Kidney (tissue), 14 donors: ENCODE measurements around the gene STAG1. TPM values are rescaled to one million over a fixed set of nuclear protein-coding genes. Genes with fewer than 3 reads are reported as not detected.

Experiments
- DNase-seq, 5 donors: peaks; one replicate each; pipeline ENCODE4 v3.0.0-alpha.2; 2013 to 2020
- FAIRE-seq: peaks from 2 replicates; lab custom pipeline; 2012; peaks lifted over from hg19 to GRCh38; lab: Jason Lieb, UNC
- H3K27ac ChIP-seq, 2 donors: one replicate each; pipeline ENCODE4 v1.7.0; 2013; ENCODE audit warnings: low read depth in 2 of 2, low read length in 2 of 2, inconsistent platforms in 1 of 2
- H3K27me3 ChIP-seq: one replicate; pipeline ENCODE4 v1.7.1; 2013; ENCODE audit warnings: low read length, inconsistent platforms; ENCODE audit not compliant: control insufficient read depth, insufficient read depth
- H3K36me3 ChIP-seq, 3 donors: one replicate each; pipeline versions ENCODE4 v1.7.0 to v1.7.1; 2013; ENCODE audit warnings: low read length in 3 of 3, control low read depth in 1 of 3, inconsistent platforms in 1 of 3; ENCODE audit not compliant: insufficient read depth in 3 of 3, control insufficient read depth in 2 of 3
- H3K4me1 ChIP-seq, 3 donors: one replicate each; pipeline versions ENCODE4 v1.7.0 to v1.7.1; 2013; ENCODE audit warnings: low read length in 3 of 3, inconsistent platforms in 1 of 3, low read depth in 1 of 3; ENCODE audit not compliant: control insufficient read depth in 2 of 3, insufficient read depth in 2 of 3
- H3K4me3 ChIP-seq, 3 donors: one replicate each; pipeline versions ENCODE4 v1.7.0 to v1.8.1; 2013; ENCODE audit warnings: low read length in 3 of 3, control low read depth in 1 of 3, inconsistent platforms in 1 of 3
- H3K9ac ChIP-seq, 3 donors: one replicate each; pipeline versions ENCODE4 v1.7.0 to v1.7.1; 2013; ENCODE audit warnings: low read length in 3 of 3, control low read depth in 1 of 3, inconsistent platforms in 1 of 3
- H3K9me3 ChIP-seq, 3 donors: one replicate each; pipeline versions ENCODE4 v1.7.0 to v1.7.1; 2013; ENCODE audit warnings: low read length in 3 of 3, control low read depth in 1 of 3, inconsistent platforms in 1 of 3; ENCODE audit not compliant: control insufficient read depth in 2 of 3, insufficient read depth in 1 of 3
- intact Hi-C: fragments of 100-400 bp; cut with DNase I; formaldehyde crosslinking; loops from one replicate; pipeline ENCODE4 v1.11.1; 2022
- polyA plus RNA-seq: library from polyadenylated mRNA; stranded (reverse); fragments of 350-450 nt; fragmentation: Illumina TruSeq; extraction: RNeasy Lipid Tissue Mini Kit (QIAGEN cat#74804); gene quantifications from one replicate; pipeline ENCODE4 v1.2.3, GENCODE V29; 2014; ENCODE audit warnings: low read depth, low replicate concordance; ENCODE audit not compliant: insufficient read depth
- total RNA-seq: library from RNA; stranded (reverse); fragmentation: NEBNext Ultra II Directional; extraction: Animal tissue kit (Norgen Biotek cat#: 25700); gene quantifications from one replicate; pipeline ENCODE4 v1.2.1, GENCODE V29; 2021
- TF ChIP-seq, protein P1 (sequence below): IDR thresholded peaks from 3 replicates; pipeline ENCODE4 v1.5.1; 2012; ENCODE audit warnings: mild to moderate bottlenecking, moderate library complexity, borderline replicate concordance; ENCODE audit not compliant: insufficient read depth; ENCODE audit errors: extremely low read depth
- donor health status: control.
- donor health status: control.
- donor health status: control.
- donor health status: control.
- donor health status: control.
- donor health status: DM: yes; HTN: yes; CAD: no.
- donor health status: Normal renal cell carcinoma (clear cell type).

Gene STAG1
- total and polyA plus RNA-seq, 2 donors from 2014 or later, result 7.8 to 49.9 TPM

GRCh38 chr3:136708333-136708985 lies 43.7 kb downstream of the STAG1 start:
- Histone ChIP-seq H3K27me3 (no peaks in the 10 kb centered on the region), H3K9me3 (no peaks in the 10 kb centered on the region), H3K36me3 (no peaks in the 10 kb centered on the region), H3K4me1 (no peaks in the 10 kb centered on the region), H3K27ac (no peak overlapping the region), H3K4me3 (no peak overlapping the region), H3K9ac (no peak overlapping the region)
- TF ChIP-seq, protein P1, sequence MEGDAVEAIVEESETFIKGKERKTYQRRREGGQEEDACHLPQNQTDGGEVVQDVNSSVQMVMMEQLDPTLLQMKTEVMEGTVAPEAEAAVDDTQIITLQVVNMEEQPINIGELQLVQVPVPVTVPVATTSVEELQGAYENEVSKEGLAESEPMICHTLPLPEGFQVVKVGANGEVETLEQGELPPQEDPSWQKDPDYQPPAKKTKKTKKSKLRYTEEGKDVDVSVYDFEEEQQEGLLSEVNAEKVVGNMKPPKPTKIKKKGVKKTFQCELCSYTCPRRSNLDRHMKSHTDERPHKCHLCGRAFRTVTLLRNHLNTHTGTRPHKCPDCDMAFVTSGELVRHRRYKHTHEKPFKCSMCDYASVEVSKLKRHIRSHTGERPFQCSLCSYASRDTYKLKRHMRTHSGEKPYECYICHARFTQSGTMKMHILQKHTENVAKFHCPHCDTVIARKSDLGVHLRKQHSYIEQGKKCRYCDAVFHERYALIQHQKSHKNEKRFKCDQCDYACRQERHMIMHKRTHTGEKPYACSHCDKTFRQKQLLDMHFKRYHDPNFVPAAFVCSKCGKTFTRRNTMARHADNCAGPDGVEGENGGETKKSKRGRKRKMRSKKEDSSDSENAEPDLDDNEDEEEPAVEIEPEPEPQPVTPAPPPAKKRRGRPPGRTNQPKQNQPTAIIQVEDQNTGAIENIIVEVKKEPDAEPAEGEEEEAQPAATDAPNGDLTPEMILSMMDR, result no peak
- FAIRE-seq (no peak), DNase-seq (no peak)
- intact Hi-C loops, result no loop called here

DNA sequence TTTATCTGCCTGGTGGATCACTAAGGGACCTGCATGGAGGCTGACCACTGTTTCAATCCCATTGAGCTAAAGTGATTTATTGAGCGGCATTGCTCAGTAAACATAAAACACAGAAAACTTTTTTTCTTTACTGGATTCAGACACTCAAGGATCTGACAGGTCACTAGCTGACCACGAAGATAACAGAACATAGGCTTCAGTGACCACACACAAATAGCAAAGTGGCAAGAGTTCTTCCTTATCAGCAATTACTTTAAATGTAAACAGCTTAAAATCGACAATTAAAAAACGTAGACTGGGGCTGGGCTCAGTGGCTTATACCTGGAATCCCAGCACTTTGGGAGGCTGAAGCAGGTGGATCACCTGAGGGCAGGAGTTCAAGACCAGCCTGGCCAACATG lies 48.7 kb downstream of the STAG1 start:
- TF ChIP-seq, protein P1, result no peak
- H3K4me1 ChIP-seq, result no peaks in the 10 kb centered on the region
- no peak for DNase-seq

GRCh38 chr3:136699271-136699828 lies 52.8 kb downstream of the STAG1 start:
- DNase-seq, result peak in 1 of 5 donors; percentile 3
- intact Hi-C loops, result no loop called here
- H3K27ac ChIP-seq, result no peak overlapping the region
- FAIRE-seq, result no peak
- H3K4me3 ChIP-seq, result no peak overlapping the region
- no peak overlapping the region for H3K9ac ChIP-seq
- H3K9me3 ChIP-seq, result peaks cover 0 to 7% (median 0%) of the 10 kb centered on the region in 3 donors
- no peaks in the 10 kb centered on the region for H3K4me1 ChIP-seq
- H3K36me3 ChIP-seq, result no peaks in the 10 kb centered on the region
- H3K27me3 ChIP-seq, result no peaks in the 10 kb centered on the region
- TF ChIP-seq, protein P1, result no peak

More for the DNA sequence above, 48.7 kb downstream of the STAG1 start:
- Histone ChIP-seq H3K9ac (no peak overlapping the region), H3K4me3 (no peak overlapping the region), H3K36me3 (no peaks in the 10 kb centered on the region), H3K9me3 (no peaks in the 10 kb centered on the region), H3K27ac (no peak overlapping the region), H3K27me3 (no peaks in the 10 kb centered on the region)
- no peak for FAIRE-seq
- intact Hi-C loops, result no loop called here
